ENCODE measurements around the gene ETV3.

The ETV3 gene

GRCh38 chr1:157167437-157167836 is 29.2 kb upstream of the ETV3 start:
- no peak overlapping the region for H3K9ac ChIP-seq (ENCODE audit: low read length)
- WGBS = 78% methylated on average over 2 of the region's 4 CpGs
- no peak overlapping the region for H3K27ac ChIP-seq (ENCODE audit: low read length, poor library complexity, severe bottlenecking)

DNA sequence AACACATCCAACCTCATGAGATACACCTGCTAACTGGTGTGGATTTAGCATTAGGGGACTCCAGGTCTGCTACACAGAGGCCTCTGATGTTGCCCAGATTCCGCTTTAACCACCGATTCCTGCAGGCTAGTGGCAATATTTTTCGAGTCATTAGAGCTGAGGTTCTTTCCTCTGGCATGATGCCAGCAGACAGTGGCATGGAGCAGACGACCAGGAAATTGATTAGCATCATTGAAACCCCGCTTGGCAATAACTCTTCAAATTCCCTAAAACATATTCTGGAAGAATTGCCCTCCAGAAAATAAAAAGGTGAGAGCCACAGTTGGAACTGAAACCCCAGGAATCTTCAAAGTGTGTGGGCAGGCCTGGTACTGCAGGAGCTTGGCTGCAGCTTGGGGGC is 28.4 kb upstream of the ETV3 start:
- Histone ChIP-seq H2BK120ac (ENCODE audit: low read depth, low read length) (no peak overlapping the region), H3K27ac (ENCODE audit: low read length, poor library complexity, severe bottlenecking) (no peak overlapping the region), H2BK12ac (ENCODE audit: low read length in 2 of 2) (no peak overlapping the region), H2AFZ (ENCODE audit: low read depth, low read length) (no peak overlapping the region), H3K27me3 (ENCODE audit: control insufficient read depth in 1 of 2, insufficient read depth in 1 of 2, low read length in 2 of 2) (peaks cover 34 to 62% of the 10 kb centered on the region in 2 experiments), H3K14ac (ENCODE audit: low read length in 2 of 2) (no peak overlapping the region), H4K91ac (ENCODE audit: low read length) (no peak overlapping the region), H4K8ac (ENCODE audit: low read length) (no peak overlapping the region), H3K4me2 (ENCODE audit: low read length, poor library complexity, severe bottlenecking) (no peak overlapping the region), H3K4me3 (ENCODE audit: insufficient read depth in 1 of 2, low read depth in 1 of 2, low read length in 2 of 2) (no peak overlapping the region), H2BK15ac (ENCODE audit: low read depth, poor library complexity, severe bottlenecking) (no peak overlapping the region), H3K79me1 (replicated peaks; ENCODE audit: low read length, poor library complexity, severe bottlenecking) (no peaks in the 10 kb centered on the region), H3K18ac (ENCODE audit: low read depth in 1 of 2, low read length in 2 of 2) (no peak overlapping the region), H3K9me3 (ENCODE audit: control insufficient read depth, low read length) (no peaks in the 10 kb centered on the region), H3K9ac (ENCODE audit: low read length) (no peak overlapping the region), H3K36me3 (ENCODE audit: control insufficient read depth in 1 of 2, insufficient read depth in 2 of 2, low read depth in 1 of 2, low read length in 2 of 2) (no peaks in the 10 kb centered on the region), H3K23ac (ENCODE audit: low read length in 2 of 2) (no peak overlapping the region), H3K4me1 (ENCODE audit: control insufficient read depth, insufficient read depth, low read depth, low read length) (no peaks in the 10 kb centered on the region), H3K4ac (ENCODE audit: low read depth in 1 of 2, low read length in 2 of 2) (no peak overlapping the region), H2BK5ac (ENCODE audit: low read depth, low read length, poor library complexity, severe bottlenecking) (no peak overlapping the region), H2AK5ac (ENCODE audit: low read length, severe bottlenecking) (no peak overlapping the region)
- DNase-seq = no peak
- 75% methylated on average over 5 of the region's 5 CpGs for WGBS

More at GRCh38 chr1:157167437-157167836, 29.2 kb upstream of the ETV3 start:
- Histone ChIP-seq H2AFZ (ENCODE audit: low read depth, low read length) (no peak overlapping the region), H2BK12ac (ENCODE audit: low read length in 2 of 2) (no peak overlapping the region), H3K14ac (ENCODE audit: low read length in 2 of 2) (no peak overlapping the region), H3K4ac (ENCODE audit: low read depth in 1 of 2, low read length in 2 of 2) (no peak overlapping the region), H2BK15ac (ENCODE audit: low read depth, poor library complexity, severe bottlenecking) (no peak overlapping the region), H4K8ac (ENCODE audit: low read length) (no peak overlapping the region), H2BK5ac (ENCODE audit: low read depth, low read length, poor library complexity, severe bottlenecking) (no peak overlapping the region), H3K23ac (ENCODE audit: low read length in 2 of 2) (no peak overlapping the region), H3K18ac (ENCODE audit: low read depth in 1 of 2, low read length in 2 of 2) (no peak overlapping the region), H3K27me3 (ENCODE audit: control insufficient read depth in 1 of 2, insufficient read depth in 1 of 2, low read length in 2 of 2) (peaks cover 37 to 63% of the 10 kb centered on the region in 2 experiments), H2AK5ac (ENCODE audit: low read length, severe bottlenecking) (no peak overlapping the region), H4K91ac (ENCODE audit: low read length) (no peak overlapping the region), H3K9me3 (ENCODE audit: control insufficient read depth, low read length) (no peaks in the 10 kb centered on the region), H2BK120ac (ENCODE audit: low read depth, low read length) (no peak overlapping the region), H3K79me1 (replicated peaks; ENCODE audit: low read length, poor library complexity, severe bottlenecking) (no peaks in the 10 kb centered on the region), H3K36me3 (ENCODE audit: control insufficient read depth in 1 of 2, insufficient read depth in 2 of 2, low read depth in 1 of 2, low read length in 2 of 2) (no peaks in the 10 kb centered on the region), H3K4me1 (ENCODE audit: control insufficient read depth, insufficient read depth, low read depth, low read length) (no peaks in the 10 kb centered on the region), H3K4me2 (ENCODE audit: low read length, poor library complexity, severe bottlenecking) (no peak overlapping the region), H3K4me3 (ENCODE audit: insufficient read depth in 1 of 2, low read depth in 1 of 2, low read length in 2 of 2) (peak overlapping the region in 1 of 2 experiments; percentile 20)
- DNase-seq = no peak

DNA sequence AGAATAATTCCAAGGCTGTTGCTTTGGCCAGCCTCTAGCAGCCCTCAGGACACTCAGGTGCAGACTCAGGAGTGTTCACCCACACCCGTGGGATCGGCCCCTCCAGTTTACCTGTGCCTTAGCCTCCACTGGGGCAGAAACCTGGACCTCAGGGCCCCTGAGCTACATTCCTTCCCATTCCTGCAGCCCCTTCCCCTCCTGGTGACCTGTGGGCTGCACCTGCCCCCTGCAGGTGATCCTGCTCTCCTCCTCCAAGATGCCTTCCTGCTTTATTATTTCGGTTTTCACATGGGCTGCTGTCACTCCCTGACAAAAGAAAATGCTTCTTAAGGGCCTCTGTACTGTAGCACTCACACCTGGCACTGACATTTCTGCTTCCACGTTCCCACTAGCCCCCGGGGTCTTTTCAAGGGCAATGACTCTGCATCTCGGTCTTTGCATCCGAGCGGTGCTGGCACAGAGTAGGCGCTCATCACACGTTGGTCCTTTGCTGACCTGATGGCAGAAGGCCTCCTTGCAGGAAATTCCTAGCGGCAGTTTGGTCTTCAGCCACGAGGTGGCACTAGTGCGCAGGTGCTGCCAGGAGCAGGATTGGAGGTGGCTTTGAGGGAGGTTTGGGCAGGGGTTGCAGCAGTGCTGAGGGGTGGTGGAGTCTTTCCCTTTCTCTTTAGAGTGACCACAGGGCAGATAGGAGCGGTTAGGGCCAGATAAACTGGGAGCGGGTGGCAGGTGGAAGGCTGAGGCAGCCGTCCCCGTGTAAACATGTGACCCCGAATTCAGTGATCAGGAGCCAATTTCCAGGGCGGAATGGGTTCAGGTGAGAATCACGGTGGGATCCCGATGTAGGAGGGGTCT is 25.3 kb upstream of the ETV3 start:
- Histone ChIP-seq H3K18ac (ENCODE audit: low read depth in 1 of 2, low read length in 2 of 2) (no peak overlapping the region), H2BK15ac (ENCODE audit: low read depth, poor library complexity, severe bottlenecking) (no peak overlapping the region), H3K9ac (ENCODE audit: low read length) (no peak overlapping the region), H3K27me3 (ENCODE audit: control insufficient read depth in 1 of 2, insufficient read depth in 1 of 2, low read length in 2 of 2) (peaks cover 23 to 36% of the 10 kb centered on the region in 2 experiments), H3K27ac (ENCODE audit: low read length, poor library complexity, severe bottlenecking) (no peak overlapping the region), H2AK5ac (ENCODE audit: low read length, severe bottlenecking) (no peak overlapping the region), H4K91ac (ENCODE audit: low read length) (no peak overlapping the region), H3K9me3 (ENCODE audit: control insufficient read depth, low read length) (no peaks in the 10 kb centered on the region), H2BK5ac (ENCODE audit: low read depth, low read length, poor library complexity, severe bottlenecking) (no peak overlapping the region), H3K36me3 (ENCODE audit: control insufficient read depth in 1 of 2, insufficient read depth in 2 of 2, low read depth in 1 of 2, low read length in 2 of 2) (no peaks in the 10 kb centered on the region), H3K23ac (ENCODE audit: low read length in 2 of 2) (no peak overlapping the region), H2BK12ac (ENCODE audit: low read length in 2 of 2) (no peak overlapping the region), H2AFZ (ENCODE audit: low read depth, low read length) (no peak overlapping the region), H4K8ac (ENCODE audit: low read length) (no peak overlapping the region), H3K14ac (ENCODE audit: low read length in 2 of 2) (no peak overlapping the region), H3K4me2 (ENCODE audit: low read length, poor library complexity, severe bottlenecking) (no peak overlapping the region), H3K4me1 (ENCODE audit: control insufficient read depth, insufficient read depth, low read depth, low read length) (no peaks in the 10 kb centered on the region), H3K79me1 (replicated peaks; ENCODE audit: low read length, poor library complexity, severe bottlenecking) (no peaks in the 10 kb centered on the region), H3K4ac (ENCODE audit: low read depth in 1 of 2, low read length in 2 of 2) (no peak overlapping the region), H3K4me3 (ENCODE audit: insufficient read depth in 1 of 2, low read depth in 1 of 2, low read length in 2 of 2) (no peak overlapping the region), H2BK120ac (ENCODE audit: low read depth, low read length) (no peak overlapping the region)
- WGBS = 27% methylated on average over 21 of the region's 21 CpGs
- peak; percentile 61 for DNase-seq

GRCh38 chr1:157162345-157162744 is 24.1 kb upstream of the ETV3 start:
- no peak overlapping the region for H3K4me2 ChIP-seq (ENCODE audit: low read length, poor library complexity, severe bottlenecking)
- H2AK5ac ChIP-seq (ENCODE audit: low read length, severe bottlenecking) = no peak overlapping the region
- H3K14ac ChIP-seq (ENCODE audit: low read length in 2 of 2) = no peak overlapping the region
- H2BK5ac ChIP-seq (ENCODE audit: low read depth, low read length, poor library complexity, severe bottlenecking) = no peak overlapping the region
- H3K4me3 ChIP-seq (ENCODE audit: insufficient read depth in 1 of 2, low read depth in 1 of 2, low read length in 2 of 2) = no peak overlapping the region
- peaks cover 3% of the 10 kb centered on the region for H3K4me1 ChIP-seq (ENCODE audit: control insufficient read depth, insufficient read depth, low read depth, low read length)
- no peak overlapping the region for H3K18ac ChIP-seq (ENCODE audit: low read depth in 1 of 2, low read length in 2 of 2)
- H3K4ac ChIP-seq (ENCODE audit: low read depth in 1 of 2, low read length in 2 of 2) = no peak overlapping the region
- H3K36me3 ChIP-seq (ENCODE audit: control insufficient read depth in 1 of 2, insufficient read depth in 2 of 2, low read depth in 1 of 2, low read length in 2 of 2) = no peaks in the 10 kb centered on the region
- WGBS = 68% methylated on average over 1 of the region's 4 CpGs
- H2BK120ac ChIP-seq (ENCODE audit: low read depth, low read length) = no peak overlapping the region
- H2BK12ac ChIP-seq (ENCODE audit: low read length in 2 of 2) = no peak overlapping the region
- H4K8ac ChIP-seq (ENCODE audit: low read length) = no peak overlapping the region
- no peak overlapping the region for H2BK15ac ChIP-seq (ENCODE audit: low read depth, poor library complexity, severe bottlenecking)
- peaks cover 15 to 27% of the 10 kb centered on the region in 2 experiments for H3K27me3 ChIP-seq (ENCODE audit: control insufficient read depth in 1 of 2, insufficient read depth in 1 of 2, low read length in 2 of 2)
- H4K91ac ChIP-seq (ENCODE audit: low read length) = no peak overlapping the region
- H3K9me3 ChIP-seq (ENCODE audit: control insufficient read depth, low read length) = no peaks in the 10 kb centered on the region
- no peak for DNase-seq
- H3K27ac ChIP-seq (ENCODE audit: low read length, poor library complexity, severe bottlenecking) = no peak overlapping the region
- no peak overlapping the region for H3K9ac ChIP-seq (ENCODE audit: low read length)
- no peak overlapping the region for H3K23ac ChIP-seq (ENCODE audit: low read length in 2 of 2)
- no peaks in the 10 kb centered on the region for H3K79me1 ChIP-seq (replicated peaks; ENCODE audit: low read length, poor library complexity, severe bottlenecking)
- no peak overlapping the region for H2AFZ ChIP-seq (ENCODE audit: low read depth, low read length)
